Activated CD8-positive, alpha-beta memory T cell treated with anti-CD3 and anti-CD28 coated beads for 4 hours (primary cell): ENCODE data around the gene TMEFF2.

Experiments used
- DNase-seq, 2 donors: peaks; one replicate each; pipeline ENCODE4 v3.0.0-alpha.2; 2020; ENCODE audit warnings: low read depth in 2 of 2

TMEFF2 gene, protein sequence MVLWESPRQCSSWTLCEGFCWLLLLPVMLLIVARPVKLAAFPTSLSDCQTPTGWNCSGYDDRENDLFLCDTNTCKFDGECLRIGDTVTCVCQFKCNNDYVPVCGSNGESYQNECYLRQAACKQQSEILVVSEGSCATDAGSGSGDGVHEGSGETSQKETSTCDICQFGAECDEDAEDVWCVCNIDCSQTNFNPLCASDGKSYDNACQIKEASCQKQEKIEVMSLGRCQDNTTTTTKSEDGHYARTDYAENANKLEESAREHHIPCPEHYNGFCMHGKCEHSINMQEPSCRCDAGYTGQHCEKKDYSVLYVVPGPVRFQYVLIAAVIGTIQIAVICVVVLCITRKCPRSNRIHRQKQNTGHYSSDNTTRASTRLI

DNA sequence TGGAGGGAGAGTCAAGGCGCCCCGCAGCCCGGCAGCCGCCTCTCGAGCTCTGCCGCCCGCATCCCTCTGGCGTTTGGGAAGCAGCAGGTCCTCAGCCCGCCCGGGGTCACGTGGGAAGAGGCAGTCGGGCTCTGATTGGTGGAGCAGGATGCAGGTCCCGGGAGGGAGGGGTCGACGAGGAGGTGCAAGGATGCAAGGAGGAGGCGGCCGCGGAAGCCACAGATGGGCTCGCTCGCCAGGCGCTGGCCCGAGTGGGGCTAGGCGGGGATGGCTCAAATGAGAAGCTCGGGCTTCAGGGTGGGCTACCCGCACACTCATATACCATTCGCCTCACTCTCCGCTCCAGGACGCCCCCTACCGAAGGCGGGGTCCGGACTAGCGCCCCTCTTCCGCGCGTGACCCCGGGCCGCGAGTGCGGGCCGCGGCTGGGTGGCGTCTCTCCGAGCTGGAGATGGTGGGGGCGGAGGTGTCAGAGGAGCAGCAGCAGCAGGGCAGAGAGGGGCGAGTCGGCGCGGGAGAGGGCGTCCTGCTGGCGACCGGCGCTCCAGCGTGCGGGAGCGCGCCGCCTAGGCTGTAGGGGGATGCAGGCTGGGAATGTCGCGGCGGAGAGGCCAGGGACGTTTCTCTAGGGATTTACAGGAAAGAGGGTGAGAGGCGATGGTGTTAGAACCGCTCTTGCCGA lies at the start of gene TMEFF2:
Gene TMEFF2, minus strand, starts transcription at position 68 of the 682 bp plus-strand sequence. CDS start 409 bp downstream, outside the sequence.
- no peak for DNase-seq

GRCh38 chr2:192243488-192243887 lies 48.8 kb upstream of the TMEFF2 start:
- DNase-seq: no peak

DNA sequence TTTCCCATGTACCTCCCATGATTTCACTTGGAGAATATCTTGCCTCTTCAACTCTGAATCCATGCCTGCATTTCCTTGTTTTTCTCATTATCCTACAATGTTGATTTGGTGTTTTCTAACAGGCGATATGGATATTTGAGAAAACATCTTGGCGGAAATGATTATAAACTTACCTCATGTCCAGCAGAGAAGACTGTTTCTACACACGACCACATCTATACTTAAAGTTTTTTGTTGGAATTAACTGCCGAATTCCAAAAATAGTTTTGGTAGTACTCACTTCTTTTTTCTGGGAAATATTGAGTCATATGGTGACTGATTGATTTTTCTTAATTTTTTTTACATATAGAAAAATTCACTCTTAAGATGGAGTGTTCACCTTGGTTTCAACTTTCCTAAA lies 41.4 kb upstream of the TMEFF2 start:
- DNase-seq: no peak

DNA sequence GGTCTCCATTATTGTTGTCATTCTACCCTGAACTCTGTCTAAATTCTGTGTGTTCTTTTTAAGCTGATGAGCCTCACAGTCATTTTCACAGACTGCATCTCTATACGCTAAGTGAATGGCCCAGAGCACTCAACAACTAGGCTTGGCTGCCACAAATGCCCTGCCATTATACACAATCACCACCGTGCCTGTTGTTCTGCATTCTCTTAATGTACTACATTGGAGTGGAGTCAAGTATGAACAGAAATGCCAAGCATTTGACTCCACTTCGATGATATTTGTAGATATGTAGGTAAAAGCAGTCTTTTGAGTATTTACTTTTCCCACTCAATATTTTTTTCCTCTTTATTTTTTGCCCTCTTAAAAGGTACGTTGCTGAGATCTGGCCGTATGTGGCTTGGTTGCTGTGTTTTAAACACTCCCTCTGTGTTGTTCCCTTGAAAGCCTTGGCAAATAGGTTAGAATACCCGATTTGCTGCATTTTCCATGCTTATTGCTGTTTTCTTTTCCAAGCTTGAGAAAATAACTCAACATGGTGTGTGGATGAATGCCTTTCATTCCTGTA lies 36.2 kb upstream of the TMEFF2 start:
- no peak for DNase-seq

GRCh38 chr2:192228685-192229084 lies 34.0 kb upstream of the TMEFF2 start:
- DNase-seq: no peak

GRCh38 chr2:192218970-192219369 lies 24.2 kb upstream of the TMEFF2 start:
- no peak for DNase-seq

- no peak for DNase-seq
These were observed 23.6 kb upstream of the TMEFF2 start for GRCh38 chr2:192218377-192218776.

- no peak for DNase-seq
These were observed 21.6 kb upstream of the TMEFF2 start for GRCh38 chr2:192216336-192216735.

- no peak for DNase-seq
These were observed 20.6 kb upstream of the TMEFF2 start for GRCh38 chr2:192215096-192215877.

- DNase-seq: no peak
These were observed 14.1 kb upstream of the TMEFF2 start for GRCh38 chr2:192208848-192209247.

DNA sequence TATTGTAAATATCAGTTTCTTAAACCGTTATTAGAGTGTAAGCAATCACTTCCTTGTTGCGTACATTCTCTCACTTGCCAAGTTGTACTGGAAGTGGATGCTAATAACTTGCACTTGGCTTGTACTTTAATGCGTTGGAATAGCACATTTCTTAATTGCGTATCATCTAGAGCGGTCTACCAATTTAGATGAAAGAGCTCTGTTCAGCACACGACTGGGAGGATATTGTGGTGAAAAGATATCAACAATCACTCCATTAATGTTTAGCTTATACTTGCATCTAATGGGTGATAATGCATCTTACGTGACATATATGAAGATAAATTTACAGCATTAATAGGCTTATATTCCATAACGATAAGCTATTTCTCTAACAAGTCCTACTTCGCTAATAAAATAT lies 11.7 kb upstream of the TMEFF2 start:
- no peak for DNase-seq

- DNase-seq: no peak
These were observed 9.1 kb upstream of the TMEFF2 start for GRCh38 chr2:192203876-192204275.

GRCh38 chr2:192202373-192202772 lies 7.6 kb upstream of the TMEFF2 start:
- DNase-seq: no peak

GRCh38 chr2:192201116-192201515 lies 6.4 kb upstream of the TMEFF2 start:
- no peak for DNase-seq

GRCh38 chr2:192197357-192197756 lies 2.6 kb upstream of the TMEFF2 start:
- no peak for DNase-seq

GRCh38 chr2:192196421-192197194 lies 1.9 kb upstream of the TMEFF2 start:
- DNase-seq: no peak

DNA sequence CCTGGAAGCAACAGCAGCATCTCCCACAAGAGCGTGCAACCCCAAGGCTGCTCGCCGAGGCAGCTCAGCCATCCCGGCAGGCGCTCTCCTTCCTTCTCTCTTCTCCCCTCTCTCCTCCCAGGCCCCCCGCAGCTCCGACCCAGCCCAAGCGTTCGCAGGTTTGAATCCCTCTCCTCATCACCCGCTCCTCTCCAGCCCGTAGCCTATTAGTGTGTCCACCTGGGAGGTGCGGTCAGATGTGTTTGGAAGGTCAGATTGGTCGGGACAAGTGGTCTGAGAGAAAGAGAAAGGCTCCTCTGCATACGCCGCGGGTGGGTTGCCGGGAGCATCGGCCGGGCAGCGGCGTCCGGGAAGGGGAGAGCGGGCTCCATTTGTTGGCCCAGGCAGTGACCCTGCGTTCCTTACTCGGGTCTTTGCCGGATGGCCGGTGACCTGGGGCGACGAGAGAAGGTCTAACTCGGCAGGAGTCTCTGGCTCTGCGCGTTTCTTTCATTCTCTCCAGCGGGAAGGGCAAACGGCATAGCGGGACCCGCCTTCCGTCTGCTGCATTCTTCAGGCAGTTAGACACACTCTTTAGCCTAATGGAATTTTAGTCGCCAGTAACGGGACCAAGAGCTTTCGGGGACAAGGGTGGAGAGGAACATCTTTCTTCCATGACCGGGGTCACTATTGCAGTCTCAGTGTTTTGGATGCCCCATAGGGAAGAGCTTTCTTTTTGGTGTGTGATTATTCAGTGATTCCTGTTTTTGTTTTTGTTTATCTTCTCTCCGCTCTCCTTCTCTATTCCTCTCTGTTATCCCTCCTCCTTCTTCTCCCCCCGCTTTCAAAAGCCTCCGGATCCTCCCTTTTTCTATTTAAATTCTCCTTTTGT lies 1.1 kb upstream of the TMEFF2 start:
- DNase-seq: no peak

GRCh38 chr2:192194265-192194865 lies 368 bp downstream of the TMEFF2 start:
- DNase-seq: no peak

GRCh38 chr2:192190474-192190873 lies 4.3 kb downstream of the TMEFF2 start:
- no peak for DNase-seq

DNA sequence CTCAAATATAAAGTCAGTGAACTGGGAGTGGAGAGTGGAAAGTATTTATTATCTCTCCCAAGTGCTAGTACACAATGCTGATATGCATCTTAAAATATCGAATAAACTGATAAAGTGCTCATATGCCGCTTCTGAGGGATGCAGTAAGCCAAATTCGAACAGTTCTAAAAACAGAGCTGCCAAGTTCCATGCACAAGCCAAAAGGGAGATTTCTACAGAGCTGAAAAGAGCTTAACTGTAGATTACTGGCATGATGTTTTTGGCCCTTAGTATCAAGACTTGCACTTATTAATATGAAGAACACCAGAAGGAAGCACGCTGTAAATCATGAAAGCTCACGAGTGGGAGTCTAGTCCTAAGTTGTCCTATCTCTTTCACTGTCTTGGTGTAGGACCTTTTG lies 7.9 kb downstream of the TMEFF2 start:
- DNase-seq: no peak
